ENCODE data around the gene MIEF1.

DNA sequence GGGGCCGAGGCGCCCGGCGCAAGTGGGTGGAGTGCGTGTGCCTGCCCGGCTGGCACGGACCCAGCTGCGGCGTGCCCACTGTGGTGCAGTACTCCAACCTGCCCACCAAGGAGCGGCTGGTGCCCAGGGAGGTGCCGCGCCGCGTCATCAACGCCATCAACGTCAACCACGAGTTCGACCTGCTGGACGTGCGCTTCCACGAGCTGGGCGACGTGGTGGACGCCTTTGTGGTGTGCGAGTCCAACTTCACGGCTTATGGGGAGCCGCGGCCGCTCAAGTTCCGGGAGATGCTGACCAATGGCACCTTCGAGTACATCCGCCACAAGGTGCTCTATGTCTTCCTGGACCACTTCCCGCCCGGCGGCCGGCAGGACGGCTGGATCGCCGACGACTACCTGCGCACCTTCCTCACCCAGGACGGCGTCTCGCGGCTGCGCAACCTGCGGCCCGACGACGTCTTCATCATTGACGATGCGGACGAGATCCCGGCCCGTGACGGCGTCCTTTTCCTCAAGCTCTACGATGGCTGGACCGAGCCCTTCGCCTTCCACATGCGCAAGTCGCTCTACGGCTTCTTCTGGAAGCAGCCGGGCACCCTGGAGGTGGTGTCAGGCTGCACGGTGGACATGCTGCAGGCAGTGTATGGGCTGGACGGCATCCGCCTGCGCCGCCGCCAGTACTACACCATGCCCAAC is 14.1 kb upstream of the MIEF1 start:
- TF ChIP-seq CTCF (IDR thresholded peaks at IDR 0.05) (no peak), EP300 (IDR thresholded peaks at IDR 0.05) (no peak), POLR2A (IDR thresholded peaks at IDR 0.05) (no peak), POLR2AphosphoS5 (IDR thresholded peaks at IDR 0.05) (no peak)

Data from gastroesophageal sphincter (tissue), 3 donors.